Adrenal gland (tissue), 12 donors: ENCODE measurements around the gene SMG5. TPM values are rescaled to one million over a fixed set of nuclear protein-coding genes. Genes with fewer than 3 reads are reported as not detected.

Experiments used
- DNase-seq, 7 donors: peaks; one replicate each; pipeline ENCODE4 v3.0.0-alpha.2; 2019 to 2020
- H3K27ac ChIP-seq, 5 donors: fragments of 200-600 bp; sonication (generic) in 4 of 5; 1 replicate in 3 of 5; 2 replicates in 2 of 5; pipeline versions ENCODE4 v1.5.1 to v1.8.0; 2016 to 2020; ENCODE audit warnings: mild to moderate bottlenecking in 1 of 5
- H3K27me3 ChIP-seq: fragments of 200-600 bp; 2 replicates; pipeline ENCODE4 v1.8.0; 2021
- H3K36me3 ChIP-seq, 2 donors: fragments of 200-600 bp; replicated peaks in 1 of 2; 1 replicate in 1 of 2; 2 replicates in 1 of 2; pipeline versions ENCODE4 v1.5.1 to v1.8.0; 2018 to 2022
- H3K4me1 ChIP-seq, 2 donors: fragments of 200-600 bp; replicated peaks in 1 of 2; 1 replicate in 1 of 2; 2 replicates in 1 of 2; pipeline versions ENCODE4 v1.5.1 to v1.8.0; 2018 to 2021
- H3K4me3 ChIP-seq, 4 donors: fragments of 200-600 bp; sonication (generic) in 3 of 4; one replicate each; pipeline ENCODE4 v1.5.1; 2016 to 2018
- H3K9me3 ChIP-seq, 3 donors: fragments of 200-600 bp; sonication (generic) in 1 of 3; replicated peaks in 1 of 3; 1 replicate in 2 of 3; 2 replicates in 1 of 3; pipeline versions ENCODE4 v1.5.1 to v1.8.0; 2016 to 2021
- POLR2A ChIP-seq, 2 donors: fragments of 450-650 bp; IDR thresholded peaks; one replicate each; pipeline ENCODE4 v1.6.1; 2017; ENCODE audit warnings: antibody characterized with exemption in 2 of 2, mild to moderate bottlenecking in 2 of 2, moderate library complexity in 1 of 2
- WGBS, 4 donors: extraction: QIAGEN DNeasy Blood & Tissue Kit in 2 of 4; methylation state at CpG; one replicate each; pipeline versions ENCODE4 v1.1.5 to v1.1.7; 2013 to 2017; 5-methylcytosine and 5-hydroxymethylcytosine counted together
- intact Hi-C, 2 donors: fragments of 100-400 bp; cut with DNase I; formaldehyde crosslinking; loops; one replicate each; pipeline versions ENCODE4 v1.14.1 to v1.15.0; 2022 to 2023
- polyA plus RNA-seq, 3 donors: library from polyadenylated mRNA; stranded (reverse); fragments of 200-250 nt in 2 of 3; fragments of 350-450 nt in 1 of 3; fragmentation: Illumina TruSeq in 1 of 3; extraction: RNeasy Lipid Tissue Mini Kit (QIAGEN cat#74804) in 1 of 3; gene quantifications; one replicate each; pipeline ENCODE4 v1.2.3, GENCODE V29; 2013 to 2014
- total RNA-seq, 9 donors: library from RNA; depleted of rRNA in 4 of 9; stranded (reverse); fragments of >200 nt in 4 of 9; fragments of 120-200 nt in 1 of 9; fragmentation: NEBNext Ultra II Directional in 1 of 9; extraction: Animal tissue kit (Norgen Biotek cat#: 25700) in 1 of 9; gene quantifications; one replicate each; pipeline versions ENCODE4 v1.1.0 to v1.2.4, GENCODE V29; 2013 to 2023
- TF ChIP-seq, protein P1 (sequence below), 6 experiments: fragments of 450-650 bp in 4 of 6; fragments of 200-600 bp in 2 of 6; sonication (generic) in 1 of 6; IDR thresholded peaks; 1 replicate in 5 of 6; 2 replicates in 1 of 6; pipeline versions ENCODE4 v1.5.1 to v1.8.0; 2016 to 2021; ENCODE audit warnings: antibody characterized with exemption in 6 of 6, mild to moderate bottlenecking in 2 of 6, moderate library complexity in 1 of 6
- donor health status: healthy with polysubstance abuse.
- donor health status: Bipolar disorder and iron deficiency.
- donor health status: DM: yes; HTN: yes; CAD: no.
- donor health status: DM: no; HTN: no; CAD: no.
- donor health status: DM: no; HTN: no; CAD: no.
- donor health status: DM: yes; HTN: yes; CAD: no.

SMG5 gene
- total and polyA plus RNA-seq, 12 donors, result 25.5 to 110 (median 83.5) TPM

DNA sequence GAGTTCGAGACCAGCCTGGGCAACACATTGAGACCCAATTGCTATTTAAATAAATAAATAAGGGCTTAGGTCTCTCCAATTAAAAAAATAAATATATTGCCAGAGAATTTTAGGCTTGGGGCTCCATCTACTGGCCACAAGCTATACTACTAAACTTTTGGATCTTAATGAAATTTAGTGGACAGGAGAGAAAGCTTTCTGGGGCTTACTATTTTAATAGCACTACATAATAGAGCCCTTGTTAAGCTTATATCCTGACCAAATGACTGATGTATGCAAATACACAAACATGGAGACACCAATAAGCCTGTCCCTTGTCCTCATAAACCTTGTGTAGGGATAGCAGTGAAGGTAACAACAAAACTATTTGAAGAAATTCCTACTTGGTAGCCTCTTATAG, 37.0 kb upstream of the SMG5 start:
- no peaks in the 10 kb centered on the region for H3K4me1 ChIP-seq
- TF ChIP-seq, protein P1, sequence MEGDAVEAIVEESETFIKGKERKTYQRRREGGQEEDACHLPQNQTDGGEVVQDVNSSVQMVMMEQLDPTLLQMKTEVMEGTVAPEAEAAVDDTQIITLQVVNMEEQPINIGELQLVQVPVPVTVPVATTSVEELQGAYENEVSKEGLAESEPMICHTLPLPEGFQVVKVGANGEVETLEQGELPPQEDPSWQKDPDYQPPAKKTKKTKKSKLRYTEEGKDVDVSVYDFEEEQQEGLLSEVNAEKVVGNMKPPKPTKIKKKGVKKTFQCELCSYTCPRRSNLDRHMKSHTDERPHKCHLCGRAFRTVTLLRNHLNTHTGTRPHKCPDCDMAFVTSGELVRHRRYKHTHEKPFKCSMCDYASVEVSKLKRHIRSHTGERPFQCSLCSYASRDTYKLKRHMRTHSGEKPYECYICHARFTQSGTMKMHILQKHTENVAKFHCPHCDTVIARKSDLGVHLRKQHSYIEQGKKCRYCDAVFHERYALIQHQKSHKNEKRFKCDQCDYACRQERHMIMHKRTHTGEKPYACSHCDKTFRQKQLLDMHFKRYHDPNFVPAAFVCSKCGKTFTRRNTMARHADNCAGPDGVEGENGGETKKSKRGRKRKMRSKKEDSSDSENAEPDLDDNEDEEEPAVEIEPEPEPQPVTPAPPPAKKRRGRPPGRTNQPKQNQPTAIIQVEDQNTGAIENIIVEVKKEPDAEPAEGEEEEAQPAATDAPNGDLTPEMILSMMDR (IDR thresholded peaks at IDR 0.05), result peak; percentile 26 to 61 (median 44)
- no peak for TF ChIP-seq POLR2A (IDR thresholded peaks at IDR 0.05)
- peak in 1 of 7 donors; percentile 36 for DNase-seq
- peaks cover 0 to 99% of the 10 kb centered on the region in 2 donors for H3K36me3 ChIP-seq
- no peaks in the 10 kb centered on the region for H3K27me3 ChIP-seq
- no peak overlapping the region for H3K4me3 ChIP-seq
- WGBS, 4 donors, result 56 to 75% (median 70%) methylated on average over 1 of the region's 1 CpG
- no peaks in the 10 kb centered on the region for H3K9me3 ChIP-seq
- H3K27ac ChIP-seq, result no peak overlapping the region
- intact Hi-C loops, result loop anchor here in 1 of 2 donors (10.0 kb wide), 1 partner anchor 165 kb away; the partner anchor contains the start of gene SEMA4A

DNA sequence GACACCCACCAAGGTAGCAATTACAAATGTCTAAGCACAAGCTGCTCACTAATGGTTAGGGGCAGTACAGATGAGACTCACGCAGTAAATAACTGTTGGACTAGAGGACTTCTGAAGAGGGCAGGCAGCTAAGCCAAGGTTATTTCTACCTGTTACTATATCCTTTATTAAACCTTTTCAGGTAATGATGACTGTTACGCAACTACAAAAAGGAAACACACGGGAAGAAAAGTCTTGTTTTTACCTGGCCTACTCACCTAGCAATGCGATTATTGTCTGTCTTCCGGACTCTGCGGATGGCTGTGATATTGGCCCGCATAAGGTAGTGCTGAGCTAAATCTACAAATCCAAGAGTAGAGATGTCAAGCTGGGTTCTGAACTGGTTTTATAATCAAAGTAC, 34.3 kb upstream of the SMG5 start:
- intact Hi-C loops, result loop anchor here in 1 of 2 donors (10.0 kb wide), 1 partner anchor 162 kb away; the partner anchor contains the start of gene SEMA4A
- Histone ChIP-seq H3K4me1 (no peaks in the 10 kb centered on the region), H3K9me3 (no peaks in the 10 kb centered on the region), H3K36me3 (peaks cover 0 to 93% of the 10 kb centered on the region in 2 donors), H3K27ac (no peak overlapping the region), H3K27me3 (no peaks in the 10 kb centered on the region), H3K4me3 (no peak overlapping the region)
- 86 to 90% (median 88%) methylated on average over 7 of the region's 7 CpGs for WGBS, 4 donors
- TF ChIP-seq, protein P1 (IDR thresholded peaks at IDR 0.05), result no peak
- TF ChIP-seq POLR2A (IDR thresholded peaks at IDR 0.05), result no peak
- DNase-seq, result peak in 1 of 7 donors; percentile 2

DNA sequence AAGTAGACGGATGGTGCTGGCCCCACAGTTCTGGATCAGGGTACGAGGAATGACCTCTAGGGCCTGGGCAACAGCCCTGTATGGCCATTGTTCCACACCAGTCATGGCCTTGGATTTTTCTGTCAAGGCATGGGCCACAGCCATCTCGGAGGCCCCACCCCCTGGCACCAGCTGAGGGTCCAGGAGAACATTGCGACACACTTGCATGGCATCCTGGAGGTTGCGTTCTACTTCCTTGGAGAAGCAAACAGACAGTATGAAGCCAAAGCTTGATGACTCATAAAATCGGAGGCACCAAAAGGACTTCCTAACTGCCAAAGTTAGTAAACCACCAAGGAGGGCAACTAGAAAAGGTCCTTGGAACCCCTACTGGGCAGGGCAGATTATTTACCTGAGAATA, 28.3 kb upstream of the SMG5 start:
- WGBS, 4 donors, result 30 to 50% (median 41%) methylated on average over 6 of the region's 6 CpGs
- Histone ChIP-seq H3K27ac (peak overlapping the region in 2 of 5 donors; percentile 63 to 68), H3K4me1 (peaks cover 25 to 27% of the 10 kb centered on the region in 2 donors), H3K36me3 (peaks cover 0 to 80% of the 10 kb centered on the region in 2 donors), H3K4me3 (no peak overlapping the region), H3K27me3 (no peaks in the 10 kb centered on the region), H3K9me3 (no peaks in the 10 kb centered on the region)
- no peak for TF ChIP-seq POLR2A (IDR thresholded peaks at IDR 0.05)
- TF ChIP-seq, protein P1 (IDR thresholded peaks at IDR 0.05), result no peak
- intact Hi-C loops, result loop anchor here in 1 of 2 donors (10.0 kb wide), 1 partner anchor 156 kb away; the partner anchor contains the start of gene SEMA4A
- peak; percentile 50 to 87 (median 83) for DNase-seq

DNA sequence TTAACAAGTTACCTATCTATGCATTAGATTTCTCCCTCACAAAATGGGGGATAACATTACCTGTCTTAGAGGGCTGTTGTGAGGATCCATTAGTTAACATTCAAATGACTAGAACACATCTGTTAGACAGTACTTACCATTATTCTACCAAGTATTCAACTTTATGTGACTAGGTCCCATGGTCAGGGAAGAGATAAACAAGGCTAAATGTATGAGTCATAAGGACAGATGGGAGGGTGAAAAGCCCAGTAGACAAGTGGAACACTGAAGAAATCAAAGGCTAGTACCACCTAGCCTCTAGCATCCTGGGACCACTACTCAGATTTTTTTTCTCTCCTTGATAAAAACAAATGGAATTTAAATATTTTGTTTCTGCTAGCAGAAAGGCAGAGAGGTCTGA, 25.5 kb upstream of the SMG5 start:
- no peaks in the 10 kb centered on the region for H3K27me3 ChIP-seq
- H3K9me3 ChIP-seq, result no peaks in the 10 kb centered on the region
- H3K36me3 ChIP-seq, result peaks cover 0 to 52% of the 10 kb centered on the region in 2 donors
- peak overlapping the region in 3 of 5 donors; percentile 66 to 72 (median 68) for H3K27ac ChIP-seq
- intact Hi-C loops, result no loop called here
- H3K4me3 ChIP-seq, result no peak overlapping the region
- peaks cover 25 to 31% of the 10 kb centered on the region in 2 donors for H3K4me1 ChIP-seq
- no peak for DNase-seq
- TF ChIP-seq, protein P1 (IDR thresholded peaks at IDR 0.05), result no peak
- no peak for TF ChIP-seq POLR2A (IDR thresholded peaks at IDR 0.05)
